ENCODE measurements around the gene FLYWCH1. TPM values are rescaled to one million over a fixed set of nuclear protein-coding genes. Genes with fewer than 3 reads are reported as not detected.

FLYWCH1 gene
- total RNA-seq, 1 experiment from 2014 or later: 23.3 TPM

- intact Hi-C loops (cut with micrococcal nuclease; ENCODE audit: unreplicated experiment): loop anchor here (5.0 kb wide), 1 partner anchor 47 kb away; no protein-coding TSS in a partner anchor
- H3K4me3 ChIP-seq (ENCODE audit: low read depth, low read length): no peak overlapping the region
These were observed 8.0 kb downstream of the FLYWCH1 start for GRCh38 chr16:2919511-2920255.

DNA sequence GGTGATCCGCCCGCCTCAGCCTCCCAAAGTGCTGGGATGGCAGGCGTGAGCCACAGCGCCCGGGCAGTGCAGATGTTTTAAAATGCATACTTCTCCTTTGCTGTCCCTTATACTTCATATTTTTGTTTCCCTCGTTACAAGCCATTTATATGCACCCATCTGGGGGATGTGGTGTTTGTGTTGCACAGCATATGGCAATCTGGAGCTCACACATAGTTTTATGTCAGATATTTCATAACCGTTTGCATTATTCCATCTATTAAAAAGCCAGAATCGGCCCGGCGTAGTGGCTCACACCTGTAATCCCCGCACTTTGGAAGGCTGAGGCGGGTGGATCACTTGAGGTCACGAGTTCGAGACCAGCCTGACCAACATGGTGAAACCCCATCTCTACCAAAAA is 11.8 kb downstream of the FLYWCH1 start:
- Histone ChIP-seq H3K4me3 (ENCODE audit: low read depth, low read length) (no peak overlapping the region), H3K9me3 (no peaks in the 10 kb centered on the region), H3K4me1 (peaks cover 13% of the 10 kb centered on the region), H3K36me3 (ENCODE audit: control insufficient read depth, insufficient read depth, low read length) (no peaks in the 10 kb centered on the region), H3K27me3 (replicated peaks; ENCODE audit: control insufficient read depth, insufficient read depth, low read length) (no peaks in the 10 kb centered on the region)
- no peak for TF ChIP-seq CTCF (IDR thresholded peaks at IDR 0.05; ENCODE audit: insufficient read depth in 1 of 2, low read depth in 1 of 2, low read length in 1 of 2, severe bottlenecking in 1 of 2, unreplicated experiment in 1 of 2)
- Mint-ChIP-seq H3K27ac (ENCODE audit: unreplicated experiment) (no peak overlapping the region), H3K27me3 (ENCODE audit: insufficient read depth, unreplicated experiment) (no peaks in the 10 kb centered on the region), H3K4me1 (ENCODE audit: low read depth, unreplicated experiment) (no peaks in the 10 kb centered on the region), H3K36me3 (ENCODE audit: insufficient read depth, unreplicated experiment) (peaks cover 7% of the 10 kb centered on the region), H3K9me3 (ENCODE audit: unreplicated experiment) (no peaks in the 10 kb centered on the region), H3K4me3 (ENCODE audit: unreplicated experiment) (no peak overlapping the region)
- CTCF ChIA-PET: interaction anchor here (1.3 kb wide), 1 partner anchor 12 kb away, joined by 4 read pairs; the partner anchor contains the start of gene FLYWCH1
- intact Hi-C loops (cut with micrococcal nuclease; ENCODE audit: unreplicated experiment): no loop called here
- DNase-seq: no peak
- POLR2A ChIA-PET: no interaction called here
- no TSS peak for BruUV-seq (replicated peaks)

More at GRCh38 chr16:2919511-2920255, 8.0 kb downstream of the FLYWCH1 start:
- H3K36me3 Mint-ChIP-seq (ENCODE audit: insufficient read depth, unreplicated experiment): peaks cover 18% of the 10 kb centered on the region
- H3K4me1 ChIP-seq: no peaks in the 10 kb centered on the region
- no peaks in the 10 kb centered on the region for H3K27me3 Mint-ChIP-seq (ENCODE audit: insufficient read depth, unreplicated experiment)
- H3K27me3 ChIP-seq (replicated peaks; ENCODE audit: control insufficient read depth, insufficient read depth, low read length): no peaks in the 10 kb centered on the region
- no peaks in the 10 kb centered on the region for H3K9me3 ChIP-seq
- no TSS peak for BruUV-seq (replicated peaks)
- no peak overlapping the region for H3K27ac Mint-ChIP-seq (ENCODE audit: unreplicated experiment)
- TF ChIP-seq CTCF (IDR thresholded peaks at IDR 0.05; ENCODE audit: insufficient read depth in 1 of 2, low read depth in 1 of 2, low read length in 1 of 2, severe bottlenecking in 1 of 2, unreplicated experiment in 1 of 2): peak; percentile 77 to 83
- H3K36me3 ChIP-seq (ENCODE audit: control insufficient read depth, insufficient read depth, low read length): no peaks in the 10 kb centered on the region
- CTCF ChIA-PET: interaction anchor here (0.5 to 1.4 kb wide), 4 partner anchors 14 to 400 kb away, joined by 3 read pairs; partner anchors contain the start of gene AMDHD2
- no peaks in the 10 kb centered on the region for H3K9me3 Mint-ChIP-seq (ENCODE audit: unreplicated experiment)
- H3K4me1 Mint-ChIP-seq (ENCODE audit: low read depth, unreplicated experiment): no peaks in the 10 kb centered on the region
- DNase-seq: peak in 1 of 2 experiments; percentile 59
- POLR2A ChIA-PET: interaction anchor here (0.7 kb wide), 1 partner anchor 141 kb away, joined by 3 read pairs; no protein-coding TSS in a partner anchor
- H3K4me3 Mint-ChIP-seq (ENCODE audit: unreplicated experiment): no peak overlapping the region

DNA sequence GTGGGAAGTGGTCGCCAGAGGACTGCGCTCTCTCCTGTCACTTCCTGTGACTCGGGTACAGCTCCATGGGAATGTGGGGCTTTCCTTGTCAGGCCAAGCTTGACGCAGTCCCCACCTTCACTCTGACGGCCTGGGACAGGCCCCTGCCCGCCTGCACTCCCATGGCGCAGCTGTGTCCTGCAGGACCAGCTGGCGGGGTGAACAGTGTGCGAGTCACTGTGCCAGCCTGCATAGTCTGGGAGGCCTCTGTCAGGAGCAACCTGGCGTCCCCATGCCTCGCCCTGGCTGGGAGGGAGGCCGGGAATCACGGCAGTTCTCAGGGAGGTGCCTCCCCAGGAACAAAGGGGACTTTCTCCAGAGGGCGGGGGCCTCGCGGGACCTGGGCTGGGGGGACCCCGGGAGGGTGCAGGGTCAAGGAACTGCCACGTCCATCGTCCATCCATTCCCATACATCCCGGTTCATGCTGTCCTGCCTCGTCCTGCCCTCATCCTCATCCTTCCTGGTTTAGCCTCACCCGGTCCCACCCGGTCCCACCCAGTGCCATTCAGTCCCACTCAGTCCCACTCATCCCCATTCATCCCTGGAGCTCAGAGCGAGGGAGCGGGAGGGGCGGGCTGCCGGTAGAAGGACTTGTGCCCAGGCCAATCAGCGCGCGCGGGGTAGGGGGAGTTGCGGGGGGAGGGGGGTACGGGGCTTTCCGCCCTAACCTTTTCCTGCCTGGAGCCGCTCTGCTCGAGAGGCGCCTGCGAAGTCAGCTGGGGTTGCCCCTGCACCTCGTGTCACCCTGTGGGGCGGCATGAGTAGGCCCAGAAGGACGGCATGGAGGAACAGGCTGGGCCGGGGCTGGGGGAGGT is 13.4 kb downstream of the FLYWCH1 start:
- Histone ChIP-seq H3K4me1 (peaks cover 13% of the 10 kb centered on the region), H3K9me3 (no peaks in the 10 kb centered on the region), H3K36me3 (ENCODE audit: control insufficient read depth, insufficient read depth, low read length) (no peaks in the 10 kb centered on the region), H3K4me3 (ENCODE audit: low read depth, low read length) (no peak overlapping the region), H3K27me3 (replicated peaks; ENCODE audit: control insufficient read depth, insufficient read depth, low read length) (no peaks in the 10 kb centered on the region)
- no TSS peak for BruUV-seq (replicated peaks)
- Mint-ChIP-seq H3K9me3 (ENCODE audit: unreplicated experiment) (no peaks in the 10 kb centered on the region), H3K27me3 (ENCODE audit: insufficient read depth, unreplicated experiment) (no peaks in the 10 kb centered on the region), H3K4me3 (ENCODE audit: unreplicated experiment) (no peak overlapping the region), H3K4me1 (ENCODE audit: low read depth, unreplicated experiment) (no peaks in the 10 kb centered on the region), H3K36me3 (ENCODE audit: insufficient read depth, unreplicated experiment) (no peaks in the 10 kb centered on the region), H3K27ac (ENCODE audit: unreplicated experiment) (no peak overlapping the region)
- intact Hi-C loops (cut with micrococcal nuclease; ENCODE audit: unreplicated experiment): no loop called here
- ChIA-PET POLR2A (no interaction called here), CTCF (no interaction called here)
- TF ChIP-seq CTCF (IDR thresholded peaks at IDR 0.05; ENCODE audit: insufficient read depth in 1 of 2, low read depth in 1 of 2, low read length in 1 of 2, severe bottlenecking in 1 of 2, unreplicated experiment in 1 of 2): no peak
- no peak for DNase-seq

Data from Caco-2 (cell line).